ENCODE data around the gene CPNE7. TPM values are rescaled to one million over a fixed set of nuclear protein-coding genes. Genes with fewer than 3 reads are reported as not detected.
"Not testable (repeated sequence)": the region's sequence is repeated elsewhere in the genome, so short reads cannot be mapped to it uniquely, and the experiment has no call there.

CPNE7 gene
- total RNA-seq, 1 donor, result 0.81 TPM

- no peak for DNase-seq (ENCODE audit: low read depth in 2 of 3, low spot score in 2 of 3)
These were observed 10.9 kb upstream of the CPNE7 start for GRCh38 chr16:89564476-89565255.

- no peak for DNase-seq (ENCODE audit: low read depth in 2 of 3, low spot score in 2 of 3)
These were observed 10.4 kb upstream of the CPNE7 start for GRCh38 chr16:89565256-89565505.

- DNase-seq (ENCODE audit: low read depth in 2 of 3, low spot score in 2 of 3), result peak in 2 of 3 donors; percentile 29 to 57
These were observed 9.8 kb upstream of the CPNE7 start for GRCh38 chr16:89565506-89566372.

- DNase-seq (ENCODE audit: low read depth in 2 of 3, low spot score in 2 of 3), result no peak
These were observed 7.6 kb upstream of the CPNE7 start for GRCh38 chr16:89567656-89568594.

- DNase-seq (ENCODE audit: low read depth in 2 of 3, low spot score in 2 of 3), result no peak
These were observed 5.8 kb upstream of the CPNE7 start for GRCh38 chr16:89569506-89570341.

GRCh38 chr16:89570342-89570923, 5.1 kb upstream of the CPNE7 start:
- no peak for DNase-seq (ENCODE audit: low read depth in 2 of 3, low spot score in 2 of 3)

GRCh38 chr16:89570983-89571598, 4.5 kb upstream of the CPNE7 start:
- DNase-seq (ENCODE audit: low read depth in 2 of 3, low spot score in 2 of 3), result not testable (repeated sequence)

- DNase-seq (ENCODE audit: low read depth in 2 of 3, low spot score in 2 of 3), result no peak
These were observed 3.9 kb upstream of the CPNE7 start for GRCh38 chr16:89571636-89572035.

- peak in 2 of 3 donors; percentile 39 to 70 for DNase-seq (ENCODE audit: low read depth in 2 of 3, low spot score in 2 of 3)
These were observed 3.5 kb upstream of the CPNE7 start for GRCh38 chr16:89572073-89572484.

- no peak for DNase-seq (ENCODE audit: low read depth in 2 of 3, low spot score in 2 of 3)
These were observed 2.9 kb upstream of the CPNE7 start for GRCh38 chr16:89572485-89573205.

GRCh38 chr16:89573826-89574680, 1.5 kb upstream of the CPNE7 start:
- DNase-seq (ENCODE audit: low read depth in 2 of 3, low spot score in 2 of 3), result no peak

GRCh38 chr16:89574681-89575246, 794 bp upstream of the CPNE7 start:
- DNase-seq (ENCODE audit: low read depth in 2 of 3, low spot score in 2 of 3), result peak in 2 of 3 donors; percentile 64 to 70

GRCh38 chr16:89576153-89577054, 846 bp downstream of the CPNE7 start:
- DNase-seq (ENCODE audit: low read depth in 2 of 3, low spot score in 2 of 3), result no peak

- no peak for DNase-seq (ENCODE audit: low read depth in 2 of 3, low spot score in 2 of 3)
These were observed 1.6 kb downstream of the CPNE7 start for GRCh38 chr16:89577055-89577759.

- DNase-seq (ENCODE audit: low read depth in 2 of 3, low spot score in 2 of 3), result no peak
These were observed 3.8 kb downstream of the CPNE7 start for GRCh38 chr16:89579351-89579750.

Data from hematopoietic multipotent progenitor cell (in vitro differentiated cells).